A549 (cell line): ENCODE measurements around the gene ARHGAP26.

Source experiments
- CEBPB ChIP-seq, 2 experiments: fragments of >200 bp in 1 of 2; sonication (Bioruptor Twin) in 1 of 2; formaldehyde crosslinking in 1 of 2; IDR thresholded peaks; 2 replicates each; pipeline ENCODE4 v1.6.1; 2012 to 2016
- CTCF ChIP-seq: fragments of >200 bp; sonication (Bioruptor Twin); formaldehyde crosslinking; IDR thresholded peaks from 3 replicates; pipeline ENCODE4 v1.5.1; 2016
- HDAC2 ChIP-seq: fragments of 200-600 bp; sonication (generic); IDR thresholded peaks from 2 replicates; pipeline ENCODE4 v1.6.1; 2016
- KDM5A ChIP-seq: fragments of 200-600 bp; sonication (generic); IDR thresholded peaks from 2 replicates; pipeline ENCODE4 v1.6.1; 2016; ENCODE audit warnings: antibody characterized with exemption, mild to moderate bottlenecking
- PBX3 ChIP-seq: IDR thresholded peaks from 2 replicates; pipeline ENCODE4 v1.6.1; 2012
- PHF8 ChIP-seq: fragments of 200-600 bp; sonication (generic); IDR thresholded peaks from 2 replicates; pipeline ENCODE4 v1.6.1; 2016; ENCODE audit warnings: low read depth, mild to moderate bottlenecking, antibody characterized with exemption, moderate library complexity, borderline replicate concordance
- POLR2A ChIP-seq: IDR thresholded peaks from 2 replicates; pipeline ENCODE4 v1.6.1; 2012; ENCODE audit warnings: mild to moderate bottlenecking, low read length
- POLR2AphosphoS2 ChIP-seq: conservative IDR thresholded peaks from 2 replicates; pipeline ENCODE4 v1.6.1; 2012; ENCODE audit warnings: low read length, improper control_type of control experiment, inconsistent platforms
- SMC3 ChIP-seq: fragments of >200 bp; sonication (Bioruptor Twin); formaldehyde crosslinking; IDR thresholded peaks from 3 replicates; pipeline ENCODE4 v1.6.1; 2018; ENCODE audit warnings: inconsistent platforms

- TF ChIP-seq CTCF (no peak), KDM5A (no peak), PBX3 (no peak), HDAC2 (no peak), PHF8 (no peak), CEBPB (IDR thresholded peaks at IDR 0.05) (no peak), POLR2A (no peak), SMC3 (no peak), POLR2AphosphoS2 (no peak)
These were observed 234.4 kb downstream of the ARHGAP26 start for GRCh38 chr5:143004361-143005145.
